GM23338 (cell line): ENCODE results near the gene PPP1R12C.

Source experiments
- CREB1 ChIP-seq: fragments of 250-450 bp; sonication (Bioruptor Pico); IDR thresholded peaks from 2 replicates; pipeline ENCODE4 v1.5.0; 2020; ENCODE audit warnings: low read depth, mild to moderate bottlenecking, moderate library complexity
- EZH2 ChIP-seq: fragments of 200-600 bp; sonication (generic); IDR thresholded peaks from one replicate; pipeline ENCODE4 v1.8.0; 2017; ENCODE audit warnings: antibody characterized with exemption, mild to moderate bottlenecking, low read depth; ENCODE audit not compliant: unreplicated experiment
- EZH2phosphoT487 ChIP-seq: fragments of 200-600 bp; sonication (generic); IDR thresholded peaks from one replicate; pipeline ENCODE4 v1.8.1; 2018; ENCODE audit warnings: antibody characterized with exemption; ENCODE audit not compliant: unreplicated experiment
- POLR2AphosphoS5 ChIP-seq: IDR thresholded peaks from 2 replicates; pipeline ENCODE4 v1.6.1; 2016; ENCODE audit warnings: antibody characterized with exemption, low read depth
- STAT1 ChIP-seq: IDR thresholded peaks from one replicate; pipeline ENCODE4 v1.6.1; 2016; ENCODE audit warnings: antibody characterized with exemption; ENCODE audit not compliant: unreplicated experiment
- TF ChIP-seq, protein P1 (sequence below), 2 experiments: fragments of 200-600 bp in 1 of 2; sonication (generic) in 1 of 2; conservative IDR thresholded peaks; 2 replicates each; pipeline versions ENCODE4 v1.5.1 to v1.6.1; 2016 to 2017; ENCODE audit warnings: antibody characterized with exemption in 2 of 2, low read depth in 2 of 2, mild to moderate bottlenecking in 2 of 2, moderate library complexity in 1 of 2
- TF ChIP-seq, protein P2 (sequence below): IDR thresholded peaks from one replicate; pipeline ENCODE4 v1.6.1; 2018; ENCODE audit warnings: antibody characterized with exemption; ENCODE audit not compliant: unreplicated experiment

DNA sequence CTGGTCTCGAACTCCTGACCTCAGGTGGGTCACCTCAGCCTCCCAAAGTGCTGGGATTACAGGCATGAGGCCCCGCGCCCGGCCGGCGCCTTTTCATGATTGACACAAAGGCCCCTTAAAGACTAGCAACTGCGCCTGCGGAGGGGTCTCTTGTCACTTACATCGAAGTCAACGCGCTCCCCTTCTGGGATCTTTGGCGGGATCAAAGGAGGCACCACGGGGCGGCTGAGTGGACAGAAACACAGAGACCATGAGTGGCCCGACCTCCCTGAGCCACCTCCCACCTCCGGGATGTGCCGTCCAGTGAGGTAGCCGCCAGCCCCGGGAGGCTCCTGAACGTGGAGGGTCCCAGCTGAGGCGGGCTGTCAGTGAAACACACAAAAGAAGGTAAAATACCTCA lies 24.3 kb upstream of the PPP1R12C start:
- no peak for TF ChIP-seq EZH2
- TF ChIP-seq, protein P1, sequence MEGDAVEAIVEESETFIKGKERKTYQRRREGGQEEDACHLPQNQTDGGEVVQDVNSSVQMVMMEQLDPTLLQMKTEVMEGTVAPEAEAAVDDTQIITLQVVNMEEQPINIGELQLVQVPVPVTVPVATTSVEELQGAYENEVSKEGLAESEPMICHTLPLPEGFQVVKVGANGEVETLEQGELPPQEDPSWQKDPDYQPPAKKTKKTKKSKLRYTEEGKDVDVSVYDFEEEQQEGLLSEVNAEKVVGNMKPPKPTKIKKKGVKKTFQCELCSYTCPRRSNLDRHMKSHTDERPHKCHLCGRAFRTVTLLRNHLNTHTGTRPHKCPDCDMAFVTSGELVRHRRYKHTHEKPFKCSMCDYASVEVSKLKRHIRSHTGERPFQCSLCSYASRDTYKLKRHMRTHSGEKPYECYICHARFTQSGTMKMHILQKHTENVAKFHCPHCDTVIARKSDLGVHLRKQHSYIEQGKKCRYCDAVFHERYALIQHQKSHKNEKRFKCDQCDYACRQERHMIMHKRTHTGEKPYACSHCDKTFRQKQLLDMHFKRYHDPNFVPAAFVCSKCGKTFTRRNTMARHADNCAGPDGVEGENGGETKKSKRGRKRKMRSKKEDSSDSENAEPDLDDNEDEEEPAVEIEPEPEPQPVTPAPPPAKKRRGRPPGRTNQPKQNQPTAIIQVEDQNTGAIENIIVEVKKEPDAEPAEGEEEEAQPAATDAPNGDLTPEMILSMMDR (conservative IDR thresholded peaks at IDR 0.05; ENCODE audit: low read depth in 2 of 2), result no peak
- TF ChIP-seq POLR2AphosphoS5, result no peak
- TF ChIP-seq CREB1 (CRISPR knock-in tag), result no peak
- no peak for TF ChIP-seq EZH2phosphoT487
- TF ChIP-seq, protein P2, sequence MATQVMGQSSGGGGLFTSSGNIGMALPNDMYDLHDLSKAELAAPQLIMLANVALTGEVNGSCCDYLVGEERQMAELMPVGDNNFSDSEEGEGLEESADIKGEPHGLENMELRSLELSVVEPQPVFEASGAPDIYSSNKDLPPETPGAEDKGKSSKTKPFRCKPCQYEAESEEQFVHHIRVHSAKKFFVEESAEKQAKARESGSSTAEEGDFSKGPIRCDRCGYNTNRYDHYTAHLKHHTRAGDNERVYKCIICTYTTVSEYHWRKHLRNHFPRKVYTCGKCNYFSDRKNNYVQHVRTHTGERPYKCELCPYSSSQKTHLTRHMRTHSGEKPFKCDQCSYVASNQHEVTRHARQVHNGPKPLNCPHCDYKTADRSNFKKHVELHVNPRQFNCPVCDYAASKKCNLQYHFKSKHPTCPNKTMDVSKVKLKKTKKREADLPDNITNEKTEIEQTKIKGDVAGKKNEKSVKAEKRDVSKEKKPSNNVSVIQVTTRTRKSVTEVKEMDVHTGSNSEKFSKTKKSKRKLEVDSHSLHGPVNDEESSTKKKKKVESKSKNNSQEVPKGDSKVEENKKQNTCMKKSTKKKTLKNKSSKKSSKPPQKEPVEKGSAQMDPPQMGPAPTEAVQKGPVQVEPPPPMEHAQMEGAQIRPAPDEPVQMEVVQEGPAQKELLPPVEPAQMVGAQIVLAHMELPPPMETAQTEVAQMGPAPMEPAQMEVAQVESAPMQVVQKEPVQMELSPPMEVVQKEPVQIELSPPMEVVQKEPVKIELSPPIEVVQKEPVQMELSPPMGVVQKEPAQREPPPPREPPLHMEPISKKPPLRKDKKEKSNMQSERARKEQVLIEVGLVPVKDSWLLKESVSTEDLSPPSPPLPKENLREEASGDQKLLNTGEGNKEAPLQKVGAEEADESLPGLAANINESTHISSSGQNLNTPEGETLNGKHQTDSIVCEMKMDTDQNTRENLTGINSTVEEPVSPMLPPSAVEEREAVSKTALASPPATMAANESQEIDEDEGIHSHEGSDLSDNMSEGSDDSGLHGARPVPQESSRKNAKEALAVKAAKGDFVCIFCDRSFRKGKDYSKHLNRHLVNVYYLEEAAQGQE, result no peak
- no peak for TF ChIP-seq STAT1
